OCI-LY3 (cell line): Measurements from ENCODE around the gene AKR1C4.
"Not testable (repeated sequence)": the region's sequence is repeated elsewhere in the genome, so short reads cannot be mapped to it uniquely, and the experiment has no call there.

Experiments
- H2AFZ ChIP-seq: fragments of 200-600, 300-600 bp; shearing (Covaris generic); 2 replicates; pipeline ENCODE4 v1.6.0; 2014; ENCODE audit warnings: antibody characterized with exemption, low read depth, low read length
- H3K27ac ChIP-seq: fragments of 200-600, 300-600 bp; sonication (generic); 2 replicates; pipeline ENCODE4 v1.5.1; 2014; ENCODE audit warnings: mild to moderate bottlenecking, low read length, moderate library complexity, mixed read lengths
- H3K27me3 ChIP-seq: fragments of 200-600, 300-600 bp; sonication (generic); 2 replicates; pipeline ENCODE4 v1.6.1; 2014; ENCODE audit warnings: low read depth, low read length, mixed read lengths
- H3K36me3 ChIP-seq: fragments of 200-600, 300-600 bp; sonication (generic); replicated peaks from 2 replicates; pipeline ENCODE3; 2014; ENCODE audit warnings: low read depth, low read length, mixed read lengths
- H3K4me1 ChIP-seq: fragments of 300-600, 200-600 bp; sonication (generic); 2 replicates; pipeline ENCODE4 v1.6.1; 2014; ENCODE audit warnings: low read length, mixed read lengths
- H3K4me2 ChIP-seq: fragments of 200-600, 300-600 bp; sonication (generic); 2 replicates; pipeline ENCODE4 v1.6.1; 2014; ENCODE audit warnings: low read length, mixed read lengths
- H3K4me3 ChIP-seq: fragments of 300-600, 200-600 bp; sonication (generic); 2 replicates; pipeline ENCODE4 v1.5.1; 2014; ENCODE audit warnings: antibody characterized with exemption, mild to moderate bottlenecking, low read length, moderate library complexity
- H3K79me2 ChIP-seq: fragments of 300-600, 200-600 bp; shearing (Covaris generic); 2 replicates; pipeline ENCODE4 v1.6.1; 2014; ENCODE audit warnings: mild to moderate bottlenecking, low read length, mixed read lengths
- H3K9ac ChIP-seq: fragments of 300-600, 200-600 bp; shearing (Covaris generic); 2 replicates; pipeline ENCODE4 v1.6.0; 2014; ENCODE audit warnings: mild to moderate bottlenecking, low read length, moderate library complexity
- H3K9me3 ChIP-seq: fragments of 200-600, 300-600 bp; shearing (Covaris generic); 2 replicates; pipeline ENCODE4 v1.6.1; 2014; ENCODE audit warnings: low read length, mixed read lengths; ENCODE audit not compliant: insufficient read depth
- H4K20me1 ChIP-seq: fragments of 200-600, 300-600 bp; sonication (generic); 2 replicates; pipeline ENCODE4 v1.6.1; 2016; ENCODE audit warnings: low read length, mixed read lengths; ENCODE audit not compliant: insufficient read depth
- EZH2phosphoT487 ChIP-seq: fragments of 200-600 bp; shearing (Covaris generic); IDR thresholded peaks from 2 replicates; pipeline ENCODE4 v1.6.1; 2018; ENCODE audit warnings: antibody characterized with exemption, mixed run types, low read depth
- TF ChIP-seq, protein P1 (sequence below): fragments of 200-600, 300-600 bp; sonication (generic); IDR thresholded peaks from 2 replicates; pipeline ENCODE4 v1.5.1; 2014; ENCODE audit warnings: antibody characterized with exemption, low read length, low read depth

AKR1C4 gene

DNA sequence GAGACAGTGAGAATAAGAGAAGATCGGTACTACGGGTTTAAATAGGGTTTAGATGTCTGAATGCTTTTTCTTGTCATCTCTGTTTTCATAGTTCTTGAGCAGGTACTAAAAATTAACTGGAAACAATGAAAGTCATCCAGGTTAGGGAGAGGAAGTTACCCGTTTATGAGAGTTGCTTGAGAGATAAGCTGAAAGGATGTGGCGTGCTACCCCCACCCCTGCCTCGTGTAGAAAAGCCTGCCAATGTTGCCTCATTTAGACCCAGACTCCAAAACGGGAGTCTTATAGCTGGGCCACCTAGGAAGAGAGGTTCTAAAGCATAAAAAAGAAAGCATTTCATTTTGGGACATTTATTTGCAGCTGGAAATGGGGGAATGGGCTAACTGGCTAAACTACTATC lies 10.2 kb downstream of the AKR1C4 start:
- Histone ChIP-seq H3K9me3 (no peaks in the 10 kb centered on the region), H2AFZ (no peak overlapping the region), H3K9ac (no peak overlapping the region), H3K4me2 (no peak overlapping the region), H3K36me3 (no peaks in the 10 kb centered on the region), H3K4me1 (no peaks in the 10 kb centered on the region), H4K20me1 (no peaks in the 10 kb centered on the region), H3K4me3 (no peak overlapping the region), H3K27me3 (no peaks in the 10 kb centered on the region), H3K27ac (no peak overlapping the region), H3K79me2 (no peaks in the 10 kb centered on the region)
- no peak for TF ChIP-seq EZH2phosphoT487
- TF ChIP-seq, protein P1, sequence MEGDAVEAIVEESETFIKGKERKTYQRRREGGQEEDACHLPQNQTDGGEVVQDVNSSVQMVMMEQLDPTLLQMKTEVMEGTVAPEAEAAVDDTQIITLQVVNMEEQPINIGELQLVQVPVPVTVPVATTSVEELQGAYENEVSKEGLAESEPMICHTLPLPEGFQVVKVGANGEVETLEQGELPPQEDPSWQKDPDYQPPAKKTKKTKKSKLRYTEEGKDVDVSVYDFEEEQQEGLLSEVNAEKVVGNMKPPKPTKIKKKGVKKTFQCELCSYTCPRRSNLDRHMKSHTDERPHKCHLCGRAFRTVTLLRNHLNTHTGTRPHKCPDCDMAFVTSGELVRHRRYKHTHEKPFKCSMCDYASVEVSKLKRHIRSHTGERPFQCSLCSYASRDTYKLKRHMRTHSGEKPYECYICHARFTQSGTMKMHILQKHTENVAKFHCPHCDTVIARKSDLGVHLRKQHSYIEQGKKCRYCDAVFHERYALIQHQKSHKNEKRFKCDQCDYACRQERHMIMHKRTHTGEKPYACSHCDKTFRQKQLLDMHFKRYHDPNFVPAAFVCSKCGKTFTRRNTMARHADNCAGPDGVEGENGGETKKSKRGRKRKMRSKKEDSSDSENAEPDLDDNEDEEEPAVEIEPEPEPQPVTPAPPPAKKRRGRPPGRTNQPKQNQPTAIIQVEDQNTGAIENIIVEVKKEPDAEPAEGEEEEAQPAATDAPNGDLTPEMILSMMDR: no peak

DNA sequence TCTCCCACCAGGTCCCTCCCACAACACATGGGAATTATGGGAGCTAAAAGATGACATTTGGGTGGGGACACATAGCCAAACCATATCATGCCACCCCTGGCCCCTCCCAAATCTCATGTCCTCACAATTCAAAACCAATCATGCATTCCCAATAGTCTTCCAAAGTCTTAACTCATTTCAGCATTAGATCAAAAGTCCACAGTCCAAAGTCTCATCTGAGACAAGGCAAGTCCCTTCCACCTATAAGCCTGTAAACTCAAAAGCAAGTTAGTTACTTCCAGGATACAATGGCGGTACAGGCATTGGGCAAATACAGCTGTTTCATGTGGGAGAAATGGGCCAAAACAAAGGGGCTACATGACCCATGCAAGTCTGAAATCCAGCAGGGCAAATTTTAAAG lies 13.1 kb downstream of the AKR1C4 start:
- H3K9ac ChIP-seq, H3K79me2 ChIP-seq, H3K9me3 ChIP-seq, H3K4me2 ChIP-seq, H4K20me1 ChIP-seq, H3K27ac ChIP-seq, H3K27me3 ChIP-seq, H3K36me3 ChIP-seq, H3K4me1 ChIP-seq, H3K4me3 ChIP-seq, H2AFZ ChIP-seq: not testable (repeated sequence)

DNA sequence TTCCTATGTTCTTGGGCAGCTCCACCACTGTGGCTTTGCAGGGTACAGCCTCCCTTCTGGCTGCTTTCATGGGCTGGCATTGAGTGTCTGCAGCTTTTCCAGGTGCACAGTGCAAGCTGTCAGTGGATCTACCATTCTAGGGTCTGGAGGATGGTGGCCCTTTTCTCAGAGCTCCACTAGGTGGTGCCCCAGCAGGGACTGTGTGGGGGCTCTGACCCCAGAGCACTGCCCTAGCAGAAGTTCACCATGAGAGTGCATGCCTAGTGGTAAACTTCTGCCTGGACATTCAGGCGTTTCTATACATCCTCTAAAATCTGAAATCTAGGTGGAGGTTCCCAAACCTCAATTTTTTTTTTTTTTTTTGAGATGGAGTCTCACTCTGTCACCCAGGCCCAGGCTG lies 13.6 kb downstream of the AKR1C4 start:
- not testable (repeated sequence) for H3K4me1 ChIP-seq, H2AFZ ChIP-seq, H3K9ac ChIP-seq, H3K79me2 ChIP-seq, H3K27me3 ChIP-seq, H3K9me3 ChIP-seq, H3K36me3 ChIP-seq, H4K20me1 ChIP-seq, H3K27ac ChIP-seq, H3K4me3 ChIP-seq, H3K4me2 ChIP-seq

DNA sequence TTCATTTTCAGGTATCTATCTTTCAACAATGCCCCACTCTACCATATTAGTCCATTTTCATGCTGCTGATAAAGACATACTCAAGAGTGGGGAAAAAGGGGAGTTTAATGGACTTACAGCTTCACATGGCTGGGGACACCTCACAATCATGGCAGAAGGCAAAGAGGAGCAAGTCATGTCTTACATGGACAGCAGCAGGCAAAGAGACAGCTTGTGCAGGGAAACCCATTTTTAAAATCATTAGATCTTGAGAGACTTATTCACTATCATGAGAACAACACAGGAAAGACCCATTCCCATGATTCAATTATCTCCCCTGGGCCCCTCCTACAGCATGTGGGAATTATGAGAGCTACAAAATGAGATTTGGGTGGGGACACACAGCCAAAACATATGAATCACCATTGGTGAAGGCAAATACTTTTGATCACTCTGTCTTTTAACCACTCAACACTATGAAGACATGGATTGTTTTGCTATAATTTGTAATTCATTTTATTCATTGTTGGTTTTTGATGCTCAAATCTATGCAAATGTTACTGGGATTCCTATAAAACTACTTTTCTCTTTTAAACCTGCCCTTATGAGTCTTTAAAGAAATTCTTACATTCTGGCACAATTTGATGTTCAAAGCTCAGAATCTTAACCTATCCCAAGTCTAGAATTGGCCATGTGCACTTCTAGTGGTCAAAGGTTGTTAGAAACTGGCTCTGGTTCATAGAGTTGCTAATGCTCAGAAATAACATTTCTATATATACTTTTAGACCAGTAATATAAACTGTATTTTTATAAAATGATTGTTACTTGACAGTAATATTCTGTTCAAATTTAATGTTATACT lies 15.3 kb downstream of the AKR1C4 start:
- Histone ChIP-seq H3K27ac (no peak overlapping the region), H3K79me2 (no peaks in the 10 kb centered on the region), H2AFZ (no peak overlapping the region), H3K9ac (no peak overlapping the region), H3K9me3 (no peaks in the 10 kb centered on the region), H3K4me2 (no peak overlapping the region), H3K4me3 (no peak overlapping the region), H3K27me3 (no peaks in the 10 kb centered on the region), H3K4me1 (no peaks in the 10 kb centered on the region), H4K20me1 (no peaks in the 10 kb centered on the region), H3K36me3 (no peaks in the 10 kb centered on the region)
- no peak for TF ChIP-seq EZH2phosphoT487
- TF ChIP-seq, protein P1: no peak

DNA sequence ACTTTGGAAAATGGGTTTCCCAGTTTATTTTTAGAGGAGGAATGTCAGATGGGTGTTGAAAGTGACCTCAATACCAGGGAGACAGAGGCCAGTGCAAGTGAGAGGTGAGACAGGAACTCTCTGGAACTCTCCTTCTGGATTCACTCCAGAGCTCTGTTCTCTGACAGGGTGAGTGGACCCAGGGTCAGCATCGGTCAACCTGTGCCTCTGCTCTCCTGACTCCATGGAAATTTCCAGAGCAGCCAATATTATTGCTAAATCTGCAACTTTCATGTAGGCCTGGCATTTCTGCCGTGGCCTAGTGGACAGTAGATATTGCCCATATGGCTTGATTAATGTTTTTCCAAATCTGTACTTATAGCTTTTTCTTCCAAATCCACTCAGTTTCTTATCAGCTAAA lies 20.2 kb downstream of the AKR1C4 start:
- no peak overlapping the region for H3K4me2 ChIP-seq
- H3K9ac ChIP-seq: no peak overlapping the region
- no peaks in the 10 kb centered on the region for H3K79me2 ChIP-seq
- H3K9me3 ChIP-seq: no peaks in the 10 kb centered on the region
- no peak overlapping the region for H3K27ac ChIP-seq
- no peaks in the 10 kb centered on the region for H4K20me1 ChIP-seq
- no peaks in the 10 kb centered on the region for H3K36me3 ChIP-seq
- no peak overlapping the region for H3K4me3 ChIP-seq
- H3K27me3 ChIP-seq: no peaks in the 10 kb centered on the region
- H2AFZ ChIP-seq: no peak overlapping the region
- TF ChIP-seq EZH2phosphoT487: no peak
- TF ChIP-seq, protein P1: no peak
- no peaks in the 10 kb centered on the region for H3K4me1 ChIP-seq
